Measurements from ENCODE around the gene SCAF1.

Gene SCAF1

GRCh38 chr19:49676784-49677230 is 34.8 kb downstream of the SCAF1 start:
- DNase-seq (ENCODE audit: low read depth, low spot score): peak; percentile 99
- H3K4me3 ChIP-seq (ENCODE audit: low read depth, low read length): peak overlapping the region; percentile 99
- TF ChIP-seq CTCF (IDR thresholded peaks at IDR 0.05; ENCODE audit: insufficient read depth, low read length, missing control alignments): no peak
- CTCF ChIA-PET: interaction anchor here (0.6 to 6.1 kb wide), 8 partner anchors 8 to 174 kb away, joined by 3 to 53 read pairs (median 32); partner anchors contain the start of genes ADM5, BCL2L12, CPT1C and IRF3
- POLR2A ChIA-PET: interaction anchor here (0.8 to 4.2 kb wide), 7 partner anchors 12 to 190 kb away, joined by 3 to 23 read pairs (median 4); partner anchors contain the start of genes BCL2L12, IRF3, NOSIP and PNKP

- CTCF ChIA-PET: interaction anchor here (0.6 to 5.9 kb wide), 9 partner anchors 8 to 175 kb away, joined by 3 to 39 read pairs (median 8); partner anchors contain the start of genes ADM5 and CPT1C
- H3K4me3 ChIP-seq (ENCODE audit: low read depth, low read length): peak within 1 kb of the TSS; percentile 99
- DNase-seq (ENCODE audit: low read depth, low spot score): no peak
- POLR2A ChIA-PET: interaction anchor here (1.2 to 4.2 kb wide), 3 partner anchors 12 to 87 kb away, joined by 4 to 23 read pairs (median 17); partner anchors contain the start of genes BCL2L12, IRF3, RRAS and SCAF1
- TF ChIP-seq CTCF (IDR thresholded peaks at IDR 0.05; ENCODE audit: insufficient read depth, low read length, missing control alignments): no peak
Observed at GRCh38 chr19:49677231-49677900, 35.4 kb downstream of the SCAF1 start, which contains the start of gene PRMT1. Gene PRMT1, plus strand, starts transcription at chr19:49677271. Its CDS starts 10 bp downstream, at chr19:49677281.

- ChIA-PET POLR2A (interaction anchor here (4.2 kb wide), 1 partner anchor 37 kb away, joined by 23 read pairs; the partner anchor contains the start of genes RRAS and SCAF1), CTCF (interaction anchor here (0.9 to 5.9 kb wide), 10 partner anchors 10 to 175 kb away, joined by 3 to 39 read pairs (median 6); partner anchors contain the start of genes ADM5 and CPT1C)
- DNase-seq (ENCODE audit: low read depth, low spot score): no peak
Observed at GRCh38 chr19:49677901-49678674, 36.1 kb downstream of the SCAF1 start.

GRCh38 chr19:49678985-49679770 is 37.2 kb downstream of the SCAF1 start:
- no peak for TF ChIP-seq CTCF (IDR thresholded peaks at IDR 0.05; ENCODE audit: insufficient read depth, low read length, missing control alignments)
- CTCF ChIA-PET: interaction anchor here (0.8 to 5.9 kb wide), 13 partner anchors 9 to 176 kb away, joined by 3 to 39 read pairs (median 5); partner anchors contain the start of genes ADM5 and CPT1C
- DNase-seq (ENCODE audit: low read depth, low spot score): no peak
- POLR2A ChIA-PET: interaction anchor here (0.6 kb wide), 1 partner anchor 67 kb away, joined by 3 read pairs; no protein-coding TSS in a partner anchor
- H3K4me3 ChIP-seq (ENCODE audit: low read depth, low read length): peak overlapping the region; percentile 12; the same call in 1 of the 2 replicates

More at GRCh38 chr19:49677901-49678674, 36.1 kb downstream of the SCAF1 start:
- peak overlapping the region; percentile 99 for H3K4me3 ChIP-seq (ENCODE audit: low read depth, low read length)
- TF ChIP-seq CTCF (IDR thresholded peaks at IDR 0.05; ENCODE audit: insufficient read depth, low read length, missing control alignments): peak; percentile 74

- DNase-seq (ENCODE audit: low read depth, low spot score): no peak
- no peak for TF ChIP-seq CTCF (IDR thresholded peaks at IDR 0.05; ENCODE audit: insufficient read depth, low read length, missing control alignments)
- ChIA-PET POLR2A (interaction anchor here (0.6 kb wide), 1 partner anchor 68 kb away, joined by 3 read pairs; no protein-coding TSS in a partner anchor), CTCF (interaction anchor here (0.8 to 5.9 kb wide), 10 partner anchors 9 to 177 kb away, joined by 3 to 39 read pairs (median 5); partner anchors contain the start of genes ADM5 and CPT1C)
- H3K4me3 ChIP-seq (ENCODE audit: low read depth, low read length): no peak overlapping the region; the same call in 1 of the 2 replicates
Observed at GRCh38 chr19:49679771-49680413, 37.9 kb downstream of the SCAF1 start.

All from AG04449 (cell line).